HG02970 (cell line): ENCODE measurements around the gene MEGF6.

Experiments
- ATAC-seq: cut with Tn5 transposase; IDR thresholded peaks from one replicate; pipeline ENCODE4 v1.9.1; 2021; ENCODE audit warnings: mild to moderate bottlenecking, moderate library complexity, moderate number of reproducible peaks; ENCODE audit not compliant: unreplicated experiment, low FRiP score

Gene MEGF6

DNA sequence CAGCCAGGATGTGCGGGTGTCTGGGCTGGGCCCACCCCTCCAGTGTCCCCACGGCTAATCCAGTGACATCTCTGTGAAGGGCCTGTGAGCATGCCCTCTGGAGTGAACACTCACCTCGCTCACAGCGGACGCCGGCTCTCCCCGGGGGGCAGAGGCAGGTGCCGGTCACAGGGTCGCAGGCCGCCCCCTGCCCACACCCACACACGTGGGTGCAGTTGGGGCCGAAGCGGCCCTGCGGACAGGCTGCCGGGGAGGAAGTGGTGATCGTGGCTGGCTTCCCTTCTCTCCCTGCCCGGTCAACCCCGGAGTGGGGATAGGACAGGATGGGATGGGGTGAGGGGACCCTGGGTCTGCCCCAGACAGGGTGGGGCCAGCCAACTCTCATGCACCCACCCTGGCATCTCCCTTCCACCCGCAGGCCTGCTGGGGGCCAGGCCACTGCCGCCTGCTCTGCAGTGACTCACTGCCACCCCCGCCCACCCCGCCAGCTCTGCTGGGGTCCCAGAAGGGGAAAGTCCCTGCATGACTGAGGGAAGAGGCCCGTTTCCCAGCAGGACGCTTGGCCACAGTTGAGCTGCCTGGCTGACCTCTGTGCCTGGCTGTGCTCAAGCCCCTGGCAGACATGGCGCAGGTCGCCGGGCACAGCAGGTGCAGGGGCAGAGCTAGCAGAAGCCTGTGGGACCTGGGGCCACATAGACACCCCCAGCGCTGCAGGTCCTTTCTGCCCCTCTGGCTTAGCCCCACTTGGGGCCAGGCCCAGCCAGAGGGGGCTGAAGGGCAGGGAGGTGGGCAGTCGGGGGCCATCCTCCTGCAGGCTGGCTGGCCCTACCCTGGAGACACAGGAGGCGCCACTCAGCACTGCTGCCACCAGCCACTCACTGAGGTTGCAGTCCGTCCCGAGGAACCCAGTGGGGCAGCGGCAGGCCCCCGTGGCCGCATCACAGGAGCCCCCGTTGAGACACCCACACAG, 115.2 kb downstream of the MEGF6 start:
- ATAC-seq = no peak

GRCh38 chr1:3494321-3495308, 116.7 kb downstream of the MEGF6 start:
- no peak for ATAC-seq

DNA sequence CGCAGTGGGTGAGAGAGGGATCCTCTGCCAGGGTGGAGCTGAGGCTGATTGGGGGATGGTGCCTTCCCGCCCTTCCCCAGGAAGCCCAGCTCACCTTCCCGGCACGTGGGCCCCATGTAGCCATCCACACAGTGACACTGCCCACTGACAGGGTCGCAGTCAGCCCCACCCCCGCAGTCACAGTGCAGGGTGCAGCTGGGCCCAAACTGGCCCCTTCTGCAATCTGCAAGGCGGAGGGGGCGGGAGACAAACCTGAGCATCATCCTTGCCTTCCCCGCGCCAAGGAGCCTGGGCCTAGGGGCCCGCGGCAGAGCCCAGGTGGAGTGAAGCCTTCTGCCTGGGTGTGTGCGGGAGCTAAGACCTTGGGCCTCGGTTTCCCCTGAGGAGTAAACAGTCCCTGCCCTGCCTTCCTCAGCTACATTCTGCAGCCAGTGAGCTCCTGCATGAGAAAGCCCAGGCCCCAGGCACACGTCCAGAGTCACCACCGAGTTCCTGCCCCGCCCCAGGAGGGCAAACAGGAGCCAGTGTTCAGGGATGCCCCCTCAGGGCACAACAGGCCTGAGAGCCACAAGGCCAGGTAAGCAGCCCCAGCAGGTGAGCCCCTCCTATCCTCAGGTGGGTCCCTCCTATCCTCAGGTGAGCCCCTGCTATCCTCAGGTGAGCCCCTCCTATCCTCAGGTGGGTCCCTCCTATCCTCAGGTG, 118.6 kb downstream of the MEGF6 start:
- no peak for ATAC-seq

DNA sequence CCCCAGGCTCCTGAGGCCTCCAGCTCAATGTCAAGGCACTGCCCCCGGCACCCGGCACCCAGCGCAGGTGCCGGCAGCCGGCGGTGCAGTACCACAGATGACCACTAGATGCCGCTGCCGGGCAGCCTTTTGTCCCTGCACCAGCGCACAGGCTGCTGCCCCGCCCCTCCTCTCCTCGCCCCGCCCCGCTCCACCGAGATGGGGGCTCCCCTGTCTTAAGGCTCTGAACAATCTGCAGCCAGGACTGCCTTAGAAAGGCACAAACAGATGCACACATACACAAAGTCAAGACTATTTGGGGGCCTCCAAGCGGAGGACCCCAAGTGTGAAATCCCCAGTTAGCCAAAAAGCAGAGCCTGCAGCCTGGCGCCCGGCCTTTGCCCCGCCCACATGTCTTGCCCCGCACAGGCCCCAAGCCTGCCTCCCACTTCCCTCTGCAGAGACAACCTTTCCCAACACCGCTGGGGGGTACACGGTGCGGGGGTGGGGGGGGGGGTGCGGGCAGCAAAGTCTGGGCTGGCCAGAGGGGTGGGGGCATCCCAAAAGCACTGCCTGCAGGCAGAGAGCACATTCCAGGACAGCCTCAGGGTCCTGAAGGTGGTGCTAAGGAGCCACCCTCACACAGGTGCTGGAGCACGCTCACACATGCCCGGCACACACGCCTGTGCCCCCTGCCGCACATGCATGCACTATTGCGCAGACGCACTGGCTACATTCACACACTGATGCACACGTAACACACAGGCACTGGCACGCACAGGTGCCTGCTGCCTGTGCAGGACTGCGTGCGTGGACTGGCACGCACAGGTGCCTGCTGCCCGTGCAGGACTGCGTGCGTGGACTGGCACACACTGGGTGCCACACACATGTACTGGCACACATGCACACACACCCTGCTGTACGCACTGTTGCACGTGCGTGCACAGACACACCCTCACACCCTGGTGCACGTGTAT, 119.7 kb downstream of the MEGF6 start:
- ATAC-seq = peak; percentile 80

- no peak for ATAC-seq
Measured at GRCh38 chr1:3490046-3490745, 121.1 kb downstream of the MEGF6 start.

GRCh38 chr1:3488432-3488831, 122.9 kb downstream of the MEGF6 start:
- no peak for ATAC-seq

- no peak for ATAC-seq
Measured at GRCh38 chr1:3485016-3485415, 126.3 kb downstream of the MEGF6 start.

DNA sequence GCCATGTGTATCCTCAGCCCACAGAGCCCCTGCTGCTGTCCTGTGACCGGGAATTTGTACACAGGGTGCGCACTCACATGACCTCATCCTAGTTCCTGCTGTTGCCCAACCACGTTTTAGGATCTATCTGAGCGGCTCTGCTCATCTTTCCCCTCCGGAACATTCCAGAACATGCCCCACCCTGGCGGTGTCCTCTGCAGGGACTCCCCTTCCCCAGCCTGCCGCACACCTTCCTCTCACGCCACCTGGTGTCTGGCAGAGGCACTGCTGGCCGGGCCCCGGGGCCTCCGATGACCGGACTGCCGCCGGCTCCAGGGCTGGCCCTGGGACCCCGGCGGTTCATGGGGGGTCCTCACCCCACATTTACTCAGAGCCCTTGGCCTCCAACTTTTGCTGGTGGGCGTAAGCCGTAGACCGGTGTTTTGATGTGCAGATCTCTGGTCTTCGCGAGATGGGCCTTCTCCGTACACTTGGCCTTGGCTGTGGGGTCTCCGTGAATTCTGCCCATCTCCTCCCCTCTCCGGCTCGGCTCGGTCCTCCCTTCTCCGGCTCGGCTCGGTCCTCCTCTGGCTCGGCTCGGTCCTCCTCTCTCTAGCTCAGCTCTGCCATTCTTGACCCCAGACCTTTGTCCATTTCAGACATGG, 127.4 kb downstream of the MEGF6 start:
- ATAC-seq = no peak

GRCh38 chr1:3483380-3483779, 127.9 kb downstream of the MEGF6 start:
- no peak for ATAC-seq

GRCh38 chr1:3482378-3482849, 128.9 kb downstream of the MEGF6 start:
- ATAC-seq = no peak

DNA sequence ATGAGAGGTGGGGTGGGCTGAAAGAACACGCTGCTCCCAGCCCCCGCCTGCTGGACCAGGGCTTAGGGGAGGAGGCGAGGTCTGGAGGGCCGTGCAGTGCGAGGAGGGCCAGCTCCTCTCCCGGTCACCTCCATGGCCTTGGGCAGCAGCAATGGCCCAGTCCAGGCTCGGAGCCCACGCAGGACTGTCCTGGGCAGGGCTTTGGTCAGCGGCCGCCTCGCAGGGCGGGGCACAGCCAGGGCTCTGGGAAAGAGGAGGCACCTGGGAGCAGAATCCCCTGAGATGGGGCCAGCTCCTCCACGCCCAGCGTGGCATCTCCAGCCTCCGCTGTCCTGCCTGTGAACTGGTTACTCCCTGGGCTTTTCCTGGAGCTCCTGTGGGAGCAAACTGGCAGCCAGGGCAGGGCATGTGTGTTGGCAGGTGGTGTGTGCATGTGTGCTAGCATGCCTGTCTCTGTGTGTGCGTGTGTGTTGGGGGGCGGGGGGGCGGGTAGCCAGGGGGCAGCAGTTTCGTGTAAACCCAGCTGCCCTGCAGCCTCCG, 129.4 kb downstream of the MEGF6 start:
- ATAC-seq = no peak

GRCh38 chr1:3481046-3481445, 130.3 kb downstream of the MEGF6 start:
- no peak for ATAC-seq

GRCh38 chr1:3480369-3480719, 131.0 kb downstream of the MEGF6 start:
- no peak for ATAC-seq

DNA sequence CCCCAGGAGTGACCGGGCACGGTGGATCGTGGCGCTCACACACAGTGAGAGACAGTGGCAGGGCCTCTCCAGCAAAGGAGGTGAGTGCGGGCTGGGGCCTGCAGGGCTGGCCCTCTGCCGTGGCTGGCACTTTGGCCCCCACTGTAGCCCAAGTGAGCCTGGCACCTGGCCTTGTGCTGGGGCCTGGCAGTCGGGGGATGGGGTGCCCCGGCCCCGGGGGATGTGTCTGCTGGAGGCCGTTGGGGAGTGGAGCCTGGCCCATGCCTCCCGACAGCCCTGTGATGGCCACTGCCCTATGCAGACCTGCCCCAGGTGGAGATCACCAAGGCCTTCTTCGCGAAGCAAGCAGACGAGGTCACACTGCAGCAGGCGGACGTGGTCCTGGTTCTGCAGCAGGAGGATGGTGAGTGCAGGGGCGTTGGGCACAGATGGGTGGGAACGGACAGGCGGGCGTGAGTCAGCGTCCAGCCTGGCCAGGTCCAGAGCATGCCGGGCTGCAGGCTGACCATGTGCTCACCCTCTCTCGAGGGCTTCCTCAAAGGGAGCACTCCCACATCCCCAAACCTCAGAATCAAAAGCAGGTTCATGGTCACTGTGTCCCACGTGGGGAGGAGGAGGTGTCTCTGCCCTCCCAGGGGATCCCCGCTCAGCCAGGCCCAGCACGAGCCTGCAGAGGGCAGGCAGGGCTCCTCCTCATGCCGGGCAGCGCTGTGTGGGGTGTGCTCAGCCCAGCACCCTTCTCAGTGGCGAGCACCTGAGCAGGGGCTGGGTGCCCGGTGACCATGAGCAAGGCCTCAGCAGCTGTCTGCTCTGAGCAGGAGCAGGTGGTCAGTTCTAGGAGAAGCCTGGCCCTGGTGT, 131.6 kb downstream of the MEGF6 start:
- no peak for ATAC-seq

- ATAC-seq = no peak
Measured at GRCh38 chr1:3478187-3478586, 133.1 kb downstream of the MEGF6 start.

- no peak for ATAC-seq
Measured at GRCh38 chr1:3477241-3477995, 133.9 kb downstream of the MEGF6 start.
